ENCODE results near the gene RNU5D-1. TPM values are rescaled to one million over a fixed set of nuclear protein-coding genes. Genes with fewer than 3 reads are reported as not detected.

RNU5D-1 gene
- total RNA-seq, 1 experiment from 2014 or later = not detected

DNA sequence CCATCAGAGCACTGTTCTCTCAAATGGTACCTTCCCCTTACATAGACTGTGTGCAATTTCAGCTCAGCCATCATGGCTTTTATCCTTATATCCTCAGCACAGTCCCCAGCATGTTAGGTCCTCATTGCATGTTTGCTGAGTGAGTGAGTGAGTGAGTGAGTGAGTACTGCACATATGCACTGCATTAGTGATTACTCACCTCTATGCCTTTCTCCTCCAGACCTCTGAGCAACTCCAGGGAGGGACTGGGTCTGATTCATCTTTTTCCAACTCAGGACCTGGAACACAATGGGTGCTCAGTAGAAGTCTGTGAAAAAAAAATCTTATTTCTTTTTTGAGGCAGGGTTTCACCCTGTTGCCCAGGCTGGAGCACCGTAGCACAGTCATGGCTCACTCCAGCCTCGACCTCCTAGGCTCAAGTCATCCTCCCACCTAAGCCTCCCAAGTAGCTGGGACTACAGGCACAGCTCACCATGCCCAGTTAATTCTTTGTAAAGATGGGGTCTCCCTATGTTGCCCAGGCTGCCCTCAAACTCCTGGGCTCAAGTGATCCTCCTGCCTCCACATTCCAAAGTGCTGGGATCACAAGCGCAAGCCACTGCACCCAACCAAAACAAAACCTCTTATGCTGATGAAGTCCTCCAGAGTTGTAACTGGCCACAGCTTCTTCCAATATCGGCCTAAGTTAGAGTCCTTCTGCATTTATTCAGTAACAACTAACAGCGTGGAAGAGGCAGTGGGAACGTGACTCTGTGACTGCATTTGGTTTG lies 23.7 kb downstream of the RNU5D-1 start:
- no peaks in the 10 kb centered on the region for H3K23me2 ChIP-seq (ENCODE audit: insufficient read length, low read depth, low read length, poor library complexity, severe bottlenecking)
- peaks cover 0 to 12% (median 0%) of the 10 kb centered on the region in 3 experiments; a peak in 4 of 7 replicates for H3K36me3 Mint-ChIP-seq (ENCODE audit: insufficient read depth in 1 of 3, low read depth in 3 of 3)
- no peak overlapping the region for H3K4me2 ChIP-seq (ENCODE audit: insufficient read depth, insufficient read length, low read length)
- no peak overlapping the region for H3K4me3 Mint-ChIP-seq
- H3K79me2 ChIP-seq (ENCODE audit: insufficient read depth, low read length) = no peaks in the 10 kb centered on the region
- no peak overlapping the region for H3K23ac ChIP-seq (ENCODE audit: insufficient read length, low read depth, low read length)
- WGBS (ENCODE audit: extremely low coverage, insufficient read length, low lambda C conversion rate) = no CpG with 5 or more reads among the region's 6 CpGs
- H3K18ac ChIP-seq (ENCODE audit: insufficient read length, low read depth, low read length) = no peak overlapping the region
- no peaks in the 10 kb centered on the region for H4K20me1 ChIP-seq (ENCODE audit: control insufficient read depth, insufficient read depth, insufficient read length)
- H2BK15ac ChIP-seq (ENCODE audit: low read depth, low read length) = no peak overlapping the region
- TF ChIP-seq, protein P1, sequence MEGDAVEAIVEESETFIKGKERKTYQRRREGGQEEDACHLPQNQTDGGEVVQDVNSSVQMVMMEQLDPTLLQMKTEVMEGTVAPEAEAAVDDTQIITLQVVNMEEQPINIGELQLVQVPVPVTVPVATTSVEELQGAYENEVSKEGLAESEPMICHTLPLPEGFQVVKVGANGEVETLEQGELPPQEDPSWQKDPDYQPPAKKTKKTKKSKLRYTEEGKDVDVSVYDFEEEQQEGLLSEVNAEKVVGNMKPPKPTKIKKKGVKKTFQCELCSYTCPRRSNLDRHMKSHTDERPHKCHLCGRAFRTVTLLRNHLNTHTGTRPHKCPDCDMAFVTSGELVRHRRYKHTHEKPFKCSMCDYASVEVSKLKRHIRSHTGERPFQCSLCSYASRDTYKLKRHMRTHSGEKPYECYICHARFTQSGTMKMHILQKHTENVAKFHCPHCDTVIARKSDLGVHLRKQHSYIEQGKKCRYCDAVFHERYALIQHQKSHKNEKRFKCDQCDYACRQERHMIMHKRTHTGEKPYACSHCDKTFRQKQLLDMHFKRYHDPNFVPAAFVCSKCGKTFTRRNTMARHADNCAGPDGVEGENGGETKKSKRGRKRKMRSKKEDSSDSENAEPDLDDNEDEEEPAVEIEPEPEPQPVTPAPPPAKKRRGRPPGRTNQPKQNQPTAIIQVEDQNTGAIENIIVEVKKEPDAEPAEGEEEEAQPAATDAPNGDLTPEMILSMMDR (conservative IDR thresholded peaks at IDR 0.05) = no peak
- no peak overlapping the region for H3K27ac ChIP-seq (ENCODE audit: insufficient read length, low read depth, low read length)
- no peak overlapping the region for H3K14ac ChIP-seq (ENCODE audit: insufficient read depth, low read length)
- H3K9me3 ChIP-seq (ENCODE audit: control insufficient read depth, low read depth, low read length) = no peaks in the 10 kb centered on the region
- no peak for DNase-seq
- peaks cover 17% of the 10 kb centered on the region in 2 experiments for H3K4me1 Mint-ChIP-seq
- no peak overlapping the region for H3K9ac ChIP-seq (ENCODE audit: extremely low read depth, insufficient read length, low read length)
- no peak overlapping the region for H2BK120ac ChIP-seq (ENCODE audit: low read depth, low read length, poor library complexity, severe bottlenecking)
- H4K5ac ChIP-seq (ENCODE audit: insufficient read length, low read depth, low read length) = no peak overlapping the region
- no peak overlapping the region for H2AK5ac ChIP-seq (ENCODE audit: insufficient read length, low read length)
- no peaks in the 10 kb centered on the region for H3K27me3 ChIP-seq (ENCODE audit: insufficient read depth, low read length)
- H2BK12ac ChIP-seq (ENCODE audit: insufficient read length, low read depth, low read length) = no peak overlapping the region
- H3K9me3 Mint-ChIP-seq = peaks cover 11 to 14% of the 10 kb centered on the region in 2 experiments
- H2AFZ ChIP-seq (ENCODE audit: low read length) = no peak overlapping the region
- no peak overlapping the region for H4K8ac ChIP-seq (replicated peaks; ENCODE audit: insufficient read length, low read depth, low read length)
- no peak overlapping the region for H4K91ac ChIP-seq (ENCODE audit: insufficient read length, low read depth, low read length)
- H3K56ac ChIP-seq (ENCODE audit: insufficient read length, low read depth, low read length) = no peak overlapping the region
- no peaks in the 10 kb centered on the region for H3K79me1 ChIP-seq (ENCODE audit: insufficient read depth, low read depth, low read length, poor library complexity, severe bottlenecking)
- H3K27me3 Mint-ChIP-seq (ENCODE audit: low read depth) = peaks cover 2% of the 10 kb centered on the region; the same call in 1 of the 2 replicates
- no peak overlapping the region for H2BK20ac ChIP-seq (ENCODE audit: low read depth, low read length, poor library complexity, severe bottlenecking)
- H3K4me1 ChIP-seq (ENCODE audit: insufficient read depth, low read length) = no peaks in the 10 kb centered on the region
- no peak overlapping the region for H3T11ph ChIP-seq (ENCODE audit: low read length)
- H3K4ac ChIP-seq (ENCODE audit: low read depth, low read length) = no peak overlapping the region
- no peak overlapping the region for H2BK5ac ChIP-seq (ENCODE audit: insufficient read length, low read length)
- H3K27ac Mint-ChIP-seq = no peak overlapping the region

Measured in H9 (cell line).